ENCODE data around the gene FAM171A2.
"Not testable (repeated sequence)": the region's sequence is repeated elsewhere in the genome, so short reads cannot be mapped to it uniquely, and the experiment has no call there.

Gene FAM171A2

DNA sequence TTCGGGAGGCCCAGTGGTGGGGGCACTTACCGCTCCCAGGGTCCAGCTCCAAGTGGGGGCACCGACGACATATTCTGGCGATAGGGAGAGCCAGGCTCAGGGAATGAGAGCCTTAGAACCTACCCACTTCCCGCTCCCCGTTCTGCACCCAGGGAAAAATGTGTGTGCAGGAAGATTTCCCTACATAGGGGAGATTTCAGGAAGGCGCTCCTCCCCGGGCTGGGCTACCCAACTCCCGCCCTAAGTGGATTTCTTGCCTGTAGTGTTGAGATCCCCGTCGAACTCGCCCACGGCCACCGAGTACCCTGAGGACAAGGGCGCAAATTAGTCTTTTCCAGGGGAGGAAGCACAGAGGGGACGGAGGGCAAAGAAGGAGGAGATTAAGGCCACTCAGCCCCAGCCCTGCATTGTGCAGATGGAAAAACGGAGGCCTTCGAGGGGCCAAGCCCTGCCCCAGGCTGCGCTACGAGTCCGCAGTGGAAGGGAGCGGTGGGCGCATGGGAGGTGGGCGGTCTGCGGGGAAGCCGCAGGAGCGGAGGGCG is 20.7 kb upstream of the FAM171A2 start:
- no peak for DNase-seq (ENCODE audit: extremely low read depth in 1 of 2, low read depth in 1 of 2)

DNA sequence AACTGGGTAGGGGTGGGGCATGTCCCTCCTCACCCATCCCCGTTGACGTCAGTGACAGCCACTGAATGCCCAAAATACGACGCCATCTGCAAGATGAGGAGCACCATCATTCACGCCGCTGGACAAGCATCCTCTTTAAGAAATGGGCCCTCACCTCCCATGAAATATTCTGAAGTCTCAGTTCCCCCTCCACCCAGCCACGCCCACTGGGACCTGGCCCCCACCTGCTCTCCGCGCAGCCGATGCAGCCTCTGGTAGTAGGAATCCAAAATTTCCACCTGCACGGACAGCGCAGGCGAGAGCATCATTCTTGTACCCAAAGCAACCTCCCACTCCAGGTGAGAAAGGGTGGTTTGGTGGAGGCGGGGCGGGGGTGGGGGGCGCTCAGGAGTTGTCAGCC is 20.2 kb upstream of the FAM171A2 start:
- DNase-seq (ENCODE audit: extremely low read depth in 1 of 2, low read depth in 1 of 2): no peak

DNA sequence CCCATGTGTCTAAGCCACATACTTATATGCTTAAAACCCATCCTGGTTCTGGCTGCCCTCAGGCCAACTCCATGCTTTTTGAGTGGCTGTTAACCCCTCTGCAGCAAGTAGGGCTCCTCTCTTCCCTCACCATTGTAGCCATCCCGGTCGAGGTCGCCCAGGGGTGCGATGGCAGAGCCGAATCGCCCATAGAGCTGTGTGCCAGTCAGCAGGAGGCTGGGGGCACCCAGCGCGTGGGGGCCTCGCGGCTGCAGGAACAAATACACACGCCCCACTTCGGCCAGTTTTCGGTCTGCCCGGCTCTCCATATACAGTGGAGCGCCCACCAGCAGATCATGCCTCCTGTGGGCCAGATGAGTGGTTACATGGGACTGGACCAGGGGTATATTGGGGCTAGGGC is 19.7 kb upstream of the FAM171A2 start:
- no peak for DNase-seq (ENCODE audit: extremely low read depth in 1 of 2, low read depth in 1 of 2)

DNA sequence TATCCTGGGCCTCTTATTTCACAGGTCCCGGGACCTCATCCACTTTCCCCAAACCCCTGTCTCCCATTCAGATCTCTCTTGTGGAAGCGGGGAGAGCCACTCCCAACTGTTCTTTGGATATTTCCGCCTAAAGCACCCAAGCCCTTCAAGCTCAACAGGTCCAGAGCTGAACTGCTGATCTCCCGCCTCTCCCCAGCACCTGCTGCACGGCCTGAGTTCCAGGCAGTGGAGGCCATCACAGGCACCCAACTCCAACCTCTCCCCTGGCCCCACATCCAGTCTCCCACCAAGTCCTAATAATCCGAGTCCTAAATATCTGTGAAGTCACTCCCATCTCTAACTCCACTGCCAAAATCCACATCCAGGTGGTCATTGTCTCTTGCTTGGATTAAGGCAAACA is 19.3 kb upstream of the FAM171A2 start:
- DNase-seq (ENCODE audit: extremely low read depth in 1 of 2, low read depth in 1 of 2): no peak

DNA sequence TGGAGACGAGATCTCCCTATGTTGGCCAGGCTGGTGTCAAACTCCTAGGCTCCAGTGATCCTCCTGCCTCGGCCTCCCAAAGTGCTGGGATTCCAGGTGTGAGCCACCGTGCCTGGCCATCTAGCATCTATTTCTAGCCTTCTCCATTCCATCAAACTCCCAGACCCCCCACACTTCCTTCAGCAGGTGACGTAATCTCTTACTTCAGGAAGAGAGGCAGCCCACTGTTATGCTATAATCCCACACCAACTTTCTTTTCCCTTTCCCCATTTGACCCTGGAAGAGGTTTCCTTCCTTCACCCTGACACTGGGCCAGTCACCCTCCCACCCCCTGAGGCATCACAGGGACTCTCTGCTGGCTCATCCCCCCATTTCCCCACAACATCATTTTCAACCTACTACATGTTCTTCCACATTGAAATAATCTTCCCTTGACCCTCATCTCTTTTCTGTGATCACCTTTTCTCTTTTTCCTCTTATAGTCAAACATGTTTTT is 18.2 kb upstream of the FAM171A2 start:
- DNase-seq (ENCODE audit: extremely low read depth in 1 of 2, low read depth in 1 of 2): no peak

DNA sequence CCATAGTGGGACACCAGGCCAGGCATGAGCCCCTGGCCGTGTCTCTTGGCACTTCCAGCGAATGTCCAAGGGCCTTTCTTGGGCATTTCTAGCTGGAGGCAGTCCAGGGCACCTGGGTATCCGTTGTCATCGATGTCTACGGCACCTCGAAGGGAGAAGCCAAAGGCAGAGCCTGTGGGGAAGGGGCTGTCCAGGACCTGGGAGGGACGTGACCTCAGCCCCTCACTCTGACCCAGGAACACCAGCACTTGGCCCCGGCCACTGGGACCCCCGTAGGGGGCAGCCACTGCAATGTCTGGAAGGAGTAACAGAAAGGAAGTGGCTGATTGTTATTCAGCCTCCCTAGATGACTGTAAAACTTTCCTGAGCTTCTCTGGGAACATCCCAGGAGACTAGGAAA is 17.1 kb upstream of the FAM171A2 start:
- DNase-seq (ENCODE audit: extremely low read depth in 1 of 2, low read depth in 1 of 2): no peak

DNA sequence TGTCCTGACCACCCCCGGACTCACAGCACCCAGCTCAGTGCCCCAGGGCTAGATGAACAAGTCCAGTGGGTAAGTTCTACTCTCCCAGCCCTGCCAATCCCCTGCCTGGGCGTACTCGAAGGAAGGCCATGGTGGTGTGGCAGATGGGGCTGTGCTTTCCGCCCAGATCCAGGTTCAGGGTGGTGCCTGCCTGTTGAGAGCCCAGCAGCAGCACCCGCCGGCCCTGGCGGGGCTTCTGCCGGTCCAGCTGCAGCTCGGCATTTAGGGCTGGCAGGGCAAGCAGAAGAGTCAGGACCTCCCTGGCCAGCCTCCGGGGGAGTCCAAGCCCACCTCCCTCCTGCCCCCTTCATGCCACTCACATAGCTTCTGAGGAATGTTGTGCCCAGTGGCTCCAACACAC is 16.2 kb upstream of the FAM171A2 start:
- DNase-seq (ENCODE audit: extremely low read depth in 1 of 2, low read depth in 1 of 2): no peak

DNA sequence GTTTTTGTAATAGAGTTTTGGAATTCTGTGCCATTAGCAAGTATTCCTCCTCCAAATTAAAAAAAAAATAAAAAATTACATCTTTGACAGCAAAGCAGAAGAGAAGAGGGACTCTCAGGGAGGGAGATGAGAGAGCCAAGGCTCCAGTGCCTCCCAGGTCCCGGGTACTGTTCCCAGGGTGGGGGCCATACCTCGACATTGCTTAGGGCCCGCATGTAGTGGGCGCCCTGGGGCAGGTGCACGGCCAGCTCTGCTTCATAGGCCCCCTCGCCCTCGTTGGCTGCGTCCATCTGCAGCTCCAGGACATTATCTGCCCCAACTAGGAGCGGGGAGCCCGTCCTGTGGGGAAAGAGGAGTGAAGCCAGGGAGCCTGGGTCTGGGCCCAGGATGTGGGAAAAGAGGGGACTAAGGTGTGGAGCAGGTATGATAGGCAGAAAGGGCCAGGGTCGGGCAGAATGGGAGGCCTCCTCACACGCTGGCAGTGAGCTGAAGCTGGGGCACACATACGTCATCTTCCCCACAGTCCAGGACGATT is 14.6 kb upstream of the FAM171A2 start:
- no peak for DNase-seq (ENCODE audit: extremely low read depth in 1 of 2, low read depth in 1 of 2)

DNA sequence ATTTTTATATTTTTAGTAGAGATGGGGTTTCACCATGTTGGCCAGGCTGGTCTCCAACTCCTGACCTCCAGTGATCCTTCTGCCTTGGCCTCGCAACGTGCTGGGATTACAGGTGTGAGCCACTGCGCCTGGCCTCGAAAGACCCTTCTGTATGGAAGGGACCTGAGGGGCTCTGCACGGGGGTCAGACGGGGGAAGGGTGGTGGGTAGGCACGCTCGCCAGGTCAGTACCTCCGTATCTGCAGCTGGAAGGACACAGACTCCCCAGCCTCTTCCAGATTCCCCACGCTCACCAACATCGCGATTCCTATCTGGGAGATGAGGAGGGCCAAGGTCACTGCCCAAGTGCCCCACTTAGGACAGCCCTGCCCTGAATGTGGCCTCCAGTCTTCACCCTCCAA is 13.1 kb upstream of the FAM171A2 start:
- no peak for DNase-seq (ENCODE audit: extremely low read depth in 1 of 2, low read depth in 1 of 2)

DNA sequence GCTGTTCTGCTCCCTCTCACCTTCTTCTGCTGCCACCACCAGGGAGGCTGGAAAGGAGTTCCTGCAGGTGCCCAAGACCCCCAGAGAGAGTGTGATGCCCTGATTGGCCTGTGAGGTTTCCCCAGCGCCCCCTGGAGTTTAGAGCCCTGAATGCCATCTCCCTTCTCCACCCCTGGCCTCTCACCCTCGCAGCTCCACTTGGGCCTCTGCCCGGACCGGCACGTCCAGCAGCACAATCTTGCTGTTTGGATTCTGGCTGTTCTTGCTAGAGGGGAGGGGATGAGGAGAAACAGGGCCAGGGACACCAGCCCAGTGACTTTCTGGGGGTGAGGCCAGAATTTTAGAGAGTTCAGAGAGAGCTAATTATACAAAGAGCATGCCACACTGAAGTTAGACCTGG is 12.5 kb upstream of the FAM171A2 start:
- DNase-seq (ENCODE audit: extremely low read depth in 1 of 2, low read depth in 1 of 2): no peak

DNA sequence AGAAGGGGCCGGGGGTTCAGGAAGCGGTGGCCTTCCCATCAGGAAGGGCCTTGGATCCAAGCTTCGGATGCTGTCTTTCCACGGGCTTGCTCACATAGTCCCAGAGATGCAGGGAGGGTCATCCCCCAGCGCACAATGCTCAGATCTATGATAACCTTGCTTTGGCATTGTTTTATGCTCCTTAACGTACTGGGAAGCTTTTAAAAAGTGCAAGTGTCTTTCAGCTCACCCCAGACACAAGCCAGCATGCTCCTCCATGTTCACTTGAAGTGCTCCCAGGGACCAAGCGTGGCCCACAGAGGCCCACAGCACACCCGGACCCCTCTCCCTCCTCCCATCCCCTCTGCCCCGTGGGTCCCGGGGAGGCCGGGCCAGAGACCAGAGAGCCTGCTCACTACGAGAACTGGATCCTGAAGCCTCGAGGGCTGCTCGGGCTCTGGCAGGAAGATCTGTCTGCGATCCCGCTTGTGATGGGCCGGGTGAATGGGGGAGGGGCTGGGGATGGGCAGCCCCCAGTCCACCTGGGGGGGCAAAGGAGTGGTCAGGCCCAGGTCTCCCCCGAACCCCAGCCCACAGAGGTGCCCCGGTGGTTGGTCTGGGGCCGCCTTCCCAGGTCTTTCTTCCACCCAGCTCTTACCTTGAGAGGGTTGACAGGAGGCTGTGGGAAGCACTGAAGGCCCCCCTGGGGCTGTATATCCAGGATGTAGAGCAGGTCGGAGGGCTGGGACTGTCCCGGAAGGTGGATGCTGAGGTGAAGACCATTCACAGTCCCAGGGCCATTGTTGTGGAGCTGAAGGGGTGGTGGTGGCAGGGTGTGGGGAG is 11.8 kb upstream of the FAM171A2 start:
- DNase-seq (ENCODE audit: extremely low read depth in 1 of 2, low read depth in 1 of 2): no peak

DNA sequence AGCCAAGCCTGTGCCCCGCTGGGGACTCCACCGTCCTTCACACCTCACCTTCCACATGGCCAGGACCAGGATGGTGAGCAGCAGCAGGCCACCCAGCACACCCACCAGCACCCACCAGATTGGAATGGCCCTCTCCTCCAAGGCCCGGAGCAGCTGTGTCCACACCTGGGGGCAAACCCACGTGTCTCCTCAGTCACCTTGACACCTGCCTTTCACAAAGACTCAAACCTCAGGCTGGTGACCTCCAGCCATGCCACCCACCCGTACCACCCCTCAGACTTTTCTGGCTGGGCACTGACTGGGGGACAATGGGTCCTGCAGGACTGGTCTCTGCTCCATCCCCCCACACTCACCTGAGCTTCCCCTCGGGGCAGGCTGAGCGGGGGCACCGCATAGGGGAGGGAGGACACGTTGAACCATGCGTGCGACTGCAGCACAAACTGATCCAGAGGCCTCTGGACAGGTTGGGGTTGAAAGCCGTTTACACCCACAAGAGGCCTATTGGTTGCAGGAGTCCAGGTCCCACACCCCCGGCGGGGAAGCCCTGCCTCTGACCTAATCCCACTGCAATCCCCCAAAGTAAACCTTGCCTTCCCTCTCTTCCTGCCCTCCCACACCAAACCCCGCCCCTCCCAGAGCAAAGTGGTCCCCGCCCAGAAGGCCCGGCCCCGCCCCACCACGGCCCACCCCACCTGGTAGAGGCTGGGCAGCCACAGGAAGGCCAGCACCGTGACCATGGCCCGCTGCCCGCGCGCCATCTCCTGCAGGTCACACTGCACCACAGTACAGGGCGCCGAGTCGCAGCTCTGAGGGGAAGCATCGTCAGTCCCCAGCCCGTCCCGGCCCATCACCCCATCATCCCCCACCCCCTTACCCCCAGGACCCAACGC is 10.9 kb upstream of the FAM171A2 start:
- DNase-seq (ENCODE audit: extremely low read depth in 1 of 2, low read depth in 1 of 2): no peak

DNA sequence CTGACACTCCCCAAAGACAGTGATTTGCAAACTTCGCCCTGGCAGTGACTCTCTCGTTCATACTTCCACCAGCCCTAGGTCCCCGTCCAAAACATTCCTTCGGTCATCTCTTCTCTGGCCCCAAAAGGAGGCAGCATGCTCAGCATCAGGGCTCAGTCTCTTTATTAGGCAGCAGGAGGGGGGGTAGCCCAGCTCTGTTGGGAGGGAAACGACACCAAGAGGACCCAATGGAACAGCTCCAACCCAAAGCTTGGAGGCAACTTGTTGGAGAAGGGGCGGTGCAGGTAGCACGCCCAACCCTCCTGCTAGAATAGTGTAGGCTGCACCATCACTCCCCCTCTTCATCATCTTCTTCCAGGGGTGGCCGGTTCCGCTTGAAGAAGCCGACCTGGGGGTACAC is 8.4 kb upstream of the FAM171A2 start:
- no peak for DNase-seq (ENCODE audit: extremely low read depth in 1 of 2, low read depth in 1 of 2)

DNA sequence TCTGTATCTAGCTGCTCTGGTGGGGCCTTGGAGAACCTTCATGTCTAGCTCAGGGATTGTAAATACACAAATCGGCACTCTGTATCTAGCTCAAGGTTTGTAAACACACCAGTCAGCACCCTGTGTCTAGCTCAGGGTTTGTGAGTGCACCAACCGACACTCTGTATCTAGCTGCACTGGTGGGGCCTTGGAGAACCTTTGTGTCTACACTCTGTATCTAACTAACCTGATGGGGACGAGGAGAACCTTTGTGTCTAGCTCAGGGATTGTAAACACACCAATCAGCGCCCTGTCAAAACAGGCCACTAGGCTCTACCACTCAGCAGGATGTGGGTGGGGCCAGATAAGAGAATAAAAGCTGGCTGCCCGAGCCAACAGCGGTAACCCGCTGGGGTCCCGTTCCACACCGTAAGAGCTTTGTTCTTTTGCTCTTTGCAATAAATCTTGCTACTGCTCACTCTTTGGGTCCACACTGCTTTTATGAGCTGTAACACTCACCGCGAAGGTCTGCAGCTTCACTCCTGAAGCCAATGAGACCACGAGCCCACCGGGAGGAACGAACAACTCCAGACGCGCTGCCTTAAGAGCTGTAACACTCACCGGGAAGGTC is 5.9 kb upstream of the FAM171A2 start:
- DNase-seq (ENCODE audit: extremely low read depth in 1 of 2, low read depth in 1 of 2): not testable (repeated sequence)

DNA sequence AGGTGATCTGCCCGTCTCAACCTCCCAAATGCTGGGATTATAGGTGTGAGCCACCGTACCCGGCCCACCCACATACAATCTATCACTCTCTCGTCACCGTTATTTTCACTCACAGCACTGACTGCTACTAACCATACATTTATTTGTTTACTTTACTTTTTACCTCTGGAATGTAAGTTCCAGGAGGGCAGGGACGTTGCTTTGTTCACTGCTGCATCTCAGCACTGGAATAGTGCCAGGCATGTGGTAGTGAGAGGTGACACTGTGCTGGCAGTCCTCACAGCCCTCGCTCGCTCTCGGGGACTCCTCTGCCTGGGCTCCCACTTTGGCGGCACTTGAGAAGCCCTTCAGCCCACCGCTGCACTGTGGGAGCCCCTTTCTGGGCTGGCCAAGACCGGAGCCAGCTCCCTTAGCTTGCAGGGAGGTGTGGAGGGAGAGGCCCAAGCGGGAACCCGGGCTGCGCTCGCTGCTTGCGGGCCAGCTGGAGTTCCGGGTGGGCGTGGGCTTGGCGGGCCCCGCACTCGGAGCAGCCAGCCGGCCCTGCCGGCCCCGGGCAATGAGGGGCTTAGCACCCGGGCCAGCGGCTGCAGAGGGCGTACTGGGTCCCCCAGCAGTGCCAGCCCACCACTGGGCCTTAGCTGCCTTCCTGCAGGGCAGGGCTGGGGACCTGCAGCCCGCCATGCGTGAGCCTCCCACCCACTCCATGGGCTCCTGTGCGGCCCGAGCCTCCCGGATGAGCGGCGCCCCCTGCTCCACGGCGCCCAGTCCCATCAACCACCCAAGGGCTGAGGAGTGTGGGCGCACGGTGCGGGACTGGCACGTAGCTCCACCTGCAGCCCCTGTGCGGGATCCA is 5.0 kb upstream of the FAM171A2 start:
- DNase-seq (ENCODE audit: extremely low read depth in 1 of 2, low read depth in 1 of 2): not testable (repeated sequence)

DNA sequence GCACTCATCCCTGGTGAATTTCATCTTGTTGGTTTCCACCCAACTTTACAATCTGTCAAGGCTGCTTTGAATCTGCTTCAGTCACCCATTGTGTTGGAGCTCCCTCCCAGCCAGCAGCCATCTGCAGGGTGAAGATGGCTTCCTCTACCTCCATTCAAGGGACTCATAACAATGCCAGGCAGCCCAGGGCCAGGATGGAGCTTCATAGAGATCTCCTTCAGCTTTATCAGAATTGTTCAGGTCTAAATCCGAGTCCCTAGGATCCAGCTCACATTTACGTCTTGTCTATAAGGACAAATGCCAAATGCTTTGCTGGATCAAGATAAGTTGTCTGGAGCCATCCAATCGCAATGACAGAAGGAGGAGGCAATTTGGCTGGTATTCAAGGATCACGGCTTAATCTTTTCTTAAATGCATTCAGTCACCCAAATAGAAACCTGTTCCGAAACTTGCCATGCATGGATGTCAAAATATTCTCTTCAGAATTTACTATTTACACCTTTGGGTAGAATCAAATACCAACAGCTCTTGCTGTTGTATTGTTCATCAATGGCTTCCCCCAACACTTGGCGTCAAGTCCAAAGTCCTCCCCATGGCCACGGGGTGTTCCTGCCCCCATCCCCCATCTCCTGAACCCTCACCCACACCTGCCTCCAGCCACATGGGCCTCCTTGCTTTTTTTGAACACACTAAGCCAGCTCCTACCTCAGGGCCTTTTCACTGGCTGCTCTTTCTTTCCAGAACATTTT is 3.8 kb upstream of the FAM171A2 start:
- DNase-seq (ENCODE audit: extremely low read depth in 1 of 2, low read depth in 1 of 2): no peak

DNA sequence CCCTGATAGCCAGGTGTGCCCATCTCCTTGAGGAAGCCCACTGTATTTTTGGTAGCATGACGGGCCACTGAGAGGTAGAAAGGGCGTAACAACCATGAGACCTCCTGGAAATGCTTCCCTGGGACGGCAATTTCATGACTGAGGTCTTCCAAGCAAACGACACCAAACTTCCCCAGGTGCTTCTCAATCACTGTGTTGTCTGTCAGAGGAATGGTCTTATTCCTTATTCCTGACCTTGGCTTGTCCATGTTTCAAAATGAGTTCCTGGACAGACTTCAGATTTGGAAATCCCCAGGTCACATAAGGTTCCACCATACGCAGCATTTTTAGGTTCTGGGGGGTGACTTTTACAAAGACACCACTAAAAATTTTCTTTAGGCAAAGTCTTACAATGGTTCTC is 1.4 kb upstream of the FAM171A2 start:
- not testable (repeated sequence) for DNase-seq (ENCODE audit: extremely low read depth in 1 of 2, low read depth in 1 of 2)

DNA sequence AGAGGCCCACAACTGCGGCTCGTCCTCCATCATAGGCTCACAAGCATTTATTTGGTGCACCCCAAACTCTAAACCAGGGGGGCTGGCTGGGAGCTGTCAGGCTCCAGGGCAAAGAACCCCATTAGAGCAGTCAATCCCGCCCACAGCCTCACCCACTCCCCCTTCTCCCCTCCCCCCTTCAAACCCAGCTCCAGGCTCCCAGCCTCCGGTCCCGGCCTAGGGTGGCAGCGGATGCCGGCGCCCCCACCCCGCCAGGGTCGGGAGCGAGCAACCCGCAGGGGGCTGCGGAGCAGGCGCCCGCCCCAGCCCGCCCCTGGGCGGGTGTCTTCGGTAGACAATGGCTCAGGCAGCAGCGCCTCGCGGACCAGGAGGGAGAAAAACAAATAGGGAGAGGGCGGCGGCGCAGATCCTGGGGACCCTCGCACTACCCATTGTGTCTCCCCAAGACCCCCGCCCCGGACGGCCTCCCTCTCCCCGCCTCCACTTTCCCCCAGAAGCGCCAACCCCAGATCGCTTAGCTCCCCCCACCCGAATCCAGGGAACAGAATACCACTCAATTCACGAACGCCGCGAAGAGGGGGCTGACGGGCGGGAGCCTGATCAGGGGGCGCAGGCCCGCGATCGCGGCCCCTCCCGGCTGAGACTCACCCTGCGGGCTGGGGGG is 572 bp downstream of the FAM171A2 start:
- no peak for DNase-seq (ENCODE audit: extremely low read depth in 1 of 2, low read depth in 1 of 2)

DNA sequence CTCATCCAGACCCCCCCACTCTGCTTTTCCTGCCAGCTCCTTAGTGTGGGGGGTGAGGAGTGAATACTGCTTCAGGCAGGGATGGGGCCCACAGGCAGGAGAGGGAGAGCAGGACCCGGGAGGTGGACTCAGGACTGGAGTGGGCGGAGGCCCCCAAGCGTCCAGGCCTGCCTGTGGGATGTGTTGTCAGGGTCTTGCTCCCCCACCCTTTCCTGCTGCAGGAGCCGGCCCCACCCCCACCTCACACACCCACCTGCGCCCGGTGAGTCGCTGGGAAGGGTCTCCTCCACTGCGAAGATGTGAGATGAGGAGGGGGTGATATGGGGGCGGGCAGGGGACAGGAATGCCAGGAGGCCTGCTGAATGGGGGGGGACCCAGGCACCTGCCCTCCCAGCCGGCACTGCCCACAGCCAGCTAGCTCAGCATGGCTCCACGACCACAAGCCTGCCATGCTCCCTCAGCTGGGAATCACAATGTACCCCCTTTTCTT is 1.1 kb downstream of the FAM171A2 start:
- no peak for DNase-seq (ENCODE audit: extremely low read depth in 1 of 2, low read depth in 1 of 2)
